Nephron progenitor cell (in vitro differentiated cells): Measurements from ENCODE around the gene DGCR2.

ENCODE experiments used
- DNase-seq: peaks from one replicate; pipeline ENCODE4 v3.0.0; 2021
- H3K27ac Mint-ChIP-seq: 2 replicates; pipeline ENCODE4 v1.8.0; 2021; ENCODE audit warnings: mild to moderate bottlenecking, moderate library complexity, mixed read lengths
- H3K27me3 Mint-ChIP-seq: 2 replicates; pipeline ENCODE4 v1.8.0; 2021; ENCODE audit warnings: mild to moderate bottlenecking, low read depth, mixed read lengths; ENCODE audit not compliant: poor library complexity
- H3K36me3 Mint-ChIP-seq: 2 replicates; pipeline ENCODE4 v1.8.0; 2021; ENCODE audit warnings: low read depth, mixed read lengths
- H3K4me1 Mint-ChIP-seq: 2 replicates; pipeline ENCODE4 v1.8.0; 2021; ENCODE audit warnings: mixed read lengths
- H3K4me3 Mint-ChIP-seq: 2 replicates; pipeline ENCODE4 v1.8.0; 2021; ENCODE audit warnings: mild to moderate bottlenecking, moderate library complexity, mixed read lengths
- H3K9me3 Mint-ChIP-seq: 2 replicates; pipeline ENCODE4 v1.8.0; 2021; ENCODE audit warnings: mild to moderate bottlenecking, moderate library complexity, mixed read lengths
- TF ChIP-seq, protein P1 (sequence below): fragments of 200-600 bp; sonication (generic); IDR thresholded peaks from 2 replicates; pipeline ENCODE4 v1.5.0; 2021; ENCODE audit warnings: antibody characterized with exemption

DGCR2 gene

DNA sequence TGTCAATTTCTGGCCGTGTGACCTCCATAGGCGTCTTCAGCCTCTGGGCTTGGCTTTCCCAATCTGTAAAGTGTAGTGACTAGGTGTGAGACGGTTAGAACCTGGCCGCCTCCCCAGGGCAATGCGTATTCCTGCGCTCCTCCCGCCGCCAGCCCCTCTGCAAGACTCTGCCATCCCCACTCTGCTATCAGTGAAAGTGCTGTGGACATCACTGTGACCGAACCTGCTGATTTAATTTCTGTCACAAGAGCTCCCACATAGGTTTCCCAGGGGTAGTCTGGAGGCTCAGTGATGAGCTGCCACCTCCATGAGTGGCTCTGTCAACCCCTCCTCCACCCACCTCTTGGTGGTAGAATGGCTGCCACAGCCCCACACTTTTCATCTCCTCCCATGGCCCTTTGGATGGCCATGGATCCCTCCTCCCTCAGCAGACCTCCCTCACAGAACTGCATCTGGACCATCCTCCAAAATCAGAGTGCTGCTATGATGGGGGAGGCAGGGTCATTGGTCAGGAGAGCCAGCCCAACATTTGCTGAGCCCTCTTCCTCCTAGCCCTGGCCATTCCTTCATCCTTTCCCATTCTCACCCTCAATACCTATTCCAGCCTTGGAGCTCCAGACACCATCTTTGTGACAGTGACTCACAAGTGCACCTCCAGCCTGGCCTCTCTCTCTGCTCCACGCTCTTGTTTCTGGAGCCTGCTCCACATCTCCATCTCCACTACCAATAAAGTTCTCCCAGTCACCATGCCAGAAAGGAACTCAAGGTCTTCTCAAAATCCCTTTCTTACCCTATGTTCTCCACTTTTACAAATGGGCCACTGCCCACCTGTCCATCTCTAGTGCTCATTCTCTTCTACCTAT lies 29.3 kb upstream of the DGCR2 start:
- Mint-ChIP-seq H3K27ac (no peak overlapping the region), H3K36me3 (no peaks in the 10 kb centered on the region), H3K9me3 (peaks cover 24% of the 10 kb centered on the region), H3K4me1 (peaks cover 4% of the 10 kb centered on the region), H3K4me3 (peak overlapping the region; percentile 3), H3K27me3 (peaks cover 91% of the 10 kb centered on the region)
- no peak for DNase-seq
- TF ChIP-seq, protein P1, sequence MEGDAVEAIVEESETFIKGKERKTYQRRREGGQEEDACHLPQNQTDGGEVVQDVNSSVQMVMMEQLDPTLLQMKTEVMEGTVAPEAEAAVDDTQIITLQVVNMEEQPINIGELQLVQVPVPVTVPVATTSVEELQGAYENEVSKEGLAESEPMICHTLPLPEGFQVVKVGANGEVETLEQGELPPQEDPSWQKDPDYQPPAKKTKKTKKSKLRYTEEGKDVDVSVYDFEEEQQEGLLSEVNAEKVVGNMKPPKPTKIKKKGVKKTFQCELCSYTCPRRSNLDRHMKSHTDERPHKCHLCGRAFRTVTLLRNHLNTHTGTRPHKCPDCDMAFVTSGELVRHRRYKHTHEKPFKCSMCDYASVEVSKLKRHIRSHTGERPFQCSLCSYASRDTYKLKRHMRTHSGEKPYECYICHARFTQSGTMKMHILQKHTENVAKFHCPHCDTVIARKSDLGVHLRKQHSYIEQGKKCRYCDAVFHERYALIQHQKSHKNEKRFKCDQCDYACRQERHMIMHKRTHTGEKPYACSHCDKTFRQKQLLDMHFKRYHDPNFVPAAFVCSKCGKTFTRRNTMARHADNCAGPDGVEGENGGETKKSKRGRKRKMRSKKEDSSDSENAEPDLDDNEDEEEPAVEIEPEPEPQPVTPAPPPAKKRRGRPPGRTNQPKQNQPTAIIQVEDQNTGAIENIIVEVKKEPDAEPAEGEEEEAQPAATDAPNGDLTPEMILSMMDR = no peak

GRCh38 chr22:19150482-19151328 lies 28.5 kb upstream of the DGCR2 start:
- Mint-ChIP-seq H3K4me1 (peaks cover 4% of the 10 kb centered on the region), H3K9me3 (peaks cover 24% of the 10 kb centered on the region), H3K27ac (no peak overlapping the region), H3K27me3 (peaks cover 93% of the 10 kb centered on the region), H3K4me3 (peak overlapping the region; percentile 44), H3K36me3 (no peaks in the 10 kb centered on the region)
- no peak for DNase-seq
- TF ChIP-seq, protein P1 = no peak

DNA sequence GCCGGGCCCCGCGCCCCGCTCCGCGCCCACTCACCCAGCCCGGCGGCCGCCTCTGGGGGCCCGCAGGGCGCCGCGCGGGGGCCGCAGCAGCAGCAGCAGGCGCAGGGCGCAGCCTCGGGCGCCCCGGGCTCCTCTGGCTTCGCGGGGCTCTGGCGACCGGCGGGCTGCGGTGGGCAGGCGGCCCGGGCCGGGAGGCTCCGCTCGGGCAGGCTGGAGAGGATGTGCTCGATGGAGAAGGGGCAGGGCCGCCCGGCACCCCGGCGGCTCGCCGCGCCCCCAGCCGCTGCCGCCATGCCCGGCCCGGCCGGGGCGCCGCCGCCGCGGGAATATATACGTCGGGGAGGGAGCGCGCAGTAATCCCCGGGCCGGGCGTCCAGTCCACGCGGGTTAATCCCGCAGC lies 27.8 kb upstream of the DGCR2 start, which contains the start of gene GSC2:
Gene GSC2 (minus strand): TSS at position 302 of the 400 bp plus-strand sequence. CDS start 9 bp downstream, at position 293.
- H3K36me3 Mint-ChIP-seq = no peaks in the 10 kb centered on the region
- H3K27ac Mint-ChIP-seq = no peak within 1 kb of the TSS
- H3K27me3 Mint-ChIP-seq = peaks cover 92% of the 10 kb centered on the region
- TF ChIP-seq, protein P1 = no peak
- H3K9me3 Mint-ChIP-seq = peaks cover 24% of the 10 kb centered on the region
- no peak for DNase-seq
- peak within 1 kb of the TSS; percentile 44 for H3K4me3 Mint-ChIP-seq
- peaks cover 4% of the 10 kb centered on the region for H3K4me1 Mint-ChIP-seq

- TF ChIP-seq, protein P1 = no peak
- DNase-seq = peak; percentile 71
- H3K4me1 Mint-ChIP-seq = peaks cover 10% of the 10 kb centered on the region
- no peaks in the 10 kb centered on the region for H3K36me3 Mint-ChIP-seq
- H3K9me3 Mint-ChIP-seq = peaks cover 24% of the 10 kb centered on the region
- no peak overlapping the region for H3K27ac Mint-ChIP-seq
- H3K4me3 Mint-ChIP-seq = no peak overlapping the region
- H3K27me3 Mint-ChIP-seq = peaks cover 88% of the 10 kb centered on the region
Observed at GRCh38 chr22:19149047-19149883, 27.1 kb upstream of the DGCR2 start.

DNA sequence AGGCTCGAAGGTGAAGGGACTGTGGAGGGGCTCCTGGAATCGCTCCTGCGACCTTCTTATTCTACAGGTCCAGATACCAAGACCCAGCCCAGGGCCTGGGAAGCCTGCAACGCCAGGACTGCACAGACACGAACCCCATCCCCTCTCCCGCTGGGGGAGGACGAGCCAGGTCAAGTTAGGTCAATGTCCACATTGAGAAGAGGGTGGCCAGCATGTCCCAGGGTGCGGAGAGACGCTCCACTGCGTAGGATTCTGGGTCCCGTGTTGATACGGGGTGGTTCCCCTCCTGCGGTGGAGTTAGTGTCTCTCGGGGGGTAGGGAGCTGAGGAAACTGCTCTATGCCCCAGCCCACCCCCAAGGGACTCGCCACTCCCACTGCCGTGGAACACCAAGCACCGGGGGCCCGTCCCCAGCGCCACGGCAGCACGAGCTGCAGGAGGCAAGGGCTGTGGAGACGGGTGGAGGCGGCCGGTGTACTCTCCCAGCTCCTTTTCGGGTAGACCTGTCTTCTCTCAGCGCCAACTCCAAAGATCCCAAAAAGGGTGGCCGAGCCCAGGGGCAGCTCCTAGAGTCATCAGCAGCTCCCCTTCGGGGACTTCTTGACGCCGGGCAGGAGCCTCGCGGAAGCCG lies 26.3 kb upstream of the DGCR2 start:
- Mint-ChIP-seq H3K27ac (no peak overlapping the region), H3K9me3 (peaks cover 20% of the 10 kb centered on the region), H3K36me3 (no peaks in the 10 kb centered on the region), H3K4me3 (no peak overlapping the region), H3K27me3 (peaks cover 81% of the 10 kb centered on the region), H3K4me1 (peaks cover 17% of the 10 kb centered on the region)
- no peak for DNase-seq
- TF ChIP-seq, protein P1 = no peak
